Loucy (cell line): ENCODE results near the gene ANKRD63.

ENCODE experiments used
- H2AFZ ChIP-seq: fragments of 200-600 bp; sonication (generic); 2 replicates; pipeline ENCODE4 v1.6.0; 2016; ENCODE audit warnings: antibody characterized with exemption, mild to moderate bottlenecking, low read length, moderate library complexity
- H3F3A ChIP-seq: fragments of 200-600 bp; 2 replicates; pipeline ENCODE4 v1.6.0; 2016; ENCODE audit warnings: antibody characterized with exemption, low read depth, mild to moderate bottlenecking
- H3K27me3 ChIP-seq: fragments of 200-600 bp; sonication (generic); 2 replicates; pipeline ENCODE4 v1.6.1; 2014; ENCODE audit warnings: low read length, mild to moderate bottlenecking; ENCODE audit not compliant: insufficient read depth, poor library complexity, severe bottlenecking
- H3K36me3 ChIP-seq: fragments of 200-600 bp; sonication (generic); 2 replicates; pipeline ENCODE4 v1.6.1; 2016; ENCODE audit warnings: low read length; ENCODE audit not compliant: insufficient read depth
- H3K4me1 ChIP-seq: fragments of 200-600 bp; sonication (generic); 2 replicates; pipeline ENCODE4 v1.5.1; 2014; ENCODE audit warnings: low read length, mild to moderate bottlenecking; ENCODE audit not compliant: insufficient read depth, poor library complexity, severe bottlenecking
- H3K4me2 ChIP-seq: fragments of 200-600 bp; sonication (generic); 2 replicates; pipeline ENCODE4 v1.6.0; 2014; ENCODE audit warnings: antibody characterized with exemption, low read length, low read depth, mild to moderate bottlenecking; ENCODE audit not compliant: poor library complexity, severe bottlenecking
- H3K4me3 ChIP-seq: fragments of 200-600 bp; sonication (generic); 2 replicates; pipeline ENCODE4 v1.5.1; 2014; ENCODE audit warnings: low read length, mild to moderate bottlenecking, mixed read lengths; ENCODE audit not compliant: poor library complexity, severe bottlenecking
- H3K79me2 ChIP-seq: fragments of 200-600 bp; sonication (generic); 2 replicates; pipeline ENCODE4 v1.6.1; 2014; ENCODE audit warnings: low read length; ENCODE audit not compliant: insufficient read depth
- H3K9ac ChIP-seq: fragments of 200-600 bp; sonication (generic); 2 replicates; pipeline ENCODE4 v1.6.0; 2014; ENCODE audit warnings: mild to moderate bottlenecking, low read depth, low read length, moderate library complexity; ENCODE audit not compliant: poor library complexity, severe bottlenecking
- H3K9me2 ChIP-seq: fragments of 200-600 bp; sonication (generic); replicated peaks from 2 replicates; pipeline ENCODE4 v1.6.1; 2016; ENCODE audit warnings: low read depth, low read length, mixed read lengths
- H3K9me3 ChIP-seq: fragments of 200-600 bp; sonication (generic); 2 replicates; pipeline ENCODE4 v1.6.1; 2014; ENCODE audit warnings: mild to moderate bottlenecking, antibody characterized with exemption, low read length, low read depth; ENCODE audit not compliant: insufficient read depth
- H4K20me1 ChIP-seq: fragments of 200-600 bp; sonication (generic); 2 replicates; pipeline ENCODE4 v1.6.0; 2014; ENCODE audit warnings: antibody characterized with exemption, low read length, mild to moderate bottlenecking; ENCODE audit not compliant: insufficient read depth, poor library complexity, severe bottlenecking
- CTCF ChIP-seq: fragments of 200-600 bp; sonication (generic); conservative IDR thresholded peaks from 2 replicates; pipeline ENCODE4 v1.5.1; 2014; ENCODE audit warnings: mild to moderate bottlenecking, antibody characterized with exemption, low read length
- EZH2phosphoT487 ChIP-seq: fragments of 200-600 bp; IDR thresholded peaks from 2 replicates; pipeline ENCODE4 v1.6.1; 2018; ENCODE audit warnings: antibody characterized with exemption, mild to moderate bottlenecking, moderate library complexity, borderline replicate concordance

ANKRD63 gene

GRCh38 chr15:40320409-40320808 is 37.5 kb upstream of the ANKRD63 start:
- H3K9ac ChIP-seq, result no peak overlapping the region
- H3K4me1 ChIP-seq, result peaks cover 7% of the 10 kb centered on the region
- no peaks in the 10 kb centered on the region for H3K27me3 ChIP-seq
- TF ChIP-seq EZH2phosphoT487 (no peak), CTCF (no peak)
- H3K36me3 ChIP-seq, result no peaks in the 10 kb centered on the region
- no peaks in the 10 kb centered on the region for H3F3A ChIP-seq
- H3K79me2 ChIP-seq, result peaks cover 17% of the 10 kb centered on the region
- H3K4me3 ChIP-seq, result no peak overlapping the region
- no peaks in the 10 kb centered on the region for H3K9me2 ChIP-seq
- H2AFZ ChIP-seq, result no peak overlapping the region
- H3K4me2 ChIP-seq, result no peak overlapping the region
- no peaks in the 10 kb centered on the region for H3K9me3 ChIP-seq
- H4K20me1 ChIP-seq, result peaks cover 9% of the 10 kb centered on the region

GRCh38 chr15:40317580-40317979 is 34.7 kb upstream of the ANKRD63 start:
- no peak overlapping the region for H3K4me2 ChIP-seq
- H4K20me1 ChIP-seq, result no peaks in the 10 kb centered on the region
- H3K9me2 ChIP-seq, result no peaks in the 10 kb centered on the region
- TF ChIP-seq EZH2phosphoT487 (no peak), CTCF (no peak)
- no peak overlapping the region for H3K4me3 ChIP-seq
- no peak overlapping the region for H3K9ac ChIP-seq
- H3K9me3 ChIP-seq, result no peaks in the 10 kb centered on the region
- H3K4me1 ChIP-seq, result peaks cover 22% of the 10 kb centered on the region
- no peaks in the 10 kb centered on the region for H3F3A ChIP-seq
- no peaks in the 10 kb centered on the region for H3K27me3 ChIP-seq
- no peaks in the 10 kb centered on the region for H3K36me3 ChIP-seq
- no peaks in the 10 kb centered on the region for H3K79me2 ChIP-seq
- no peak overlapping the region for H2AFZ ChIP-seq

GRCh38 chr15:40316931-40317330 is 34.1 kb upstream of the ANKRD63 start:
- no peak overlapping the region for H2AFZ ChIP-seq
- H4K20me1 ChIP-seq, result no peaks in the 10 kb centered on the region
- no peaks in the 10 kb centered on the region for H3K79me2 ChIP-seq
- H3K27me3 ChIP-seq, result no peaks in the 10 kb centered on the region
- H3F3A ChIP-seq, result no peaks in the 10 kb centered on the region
- no peak overlapping the region for H3K9ac ChIP-seq
- peaks cover 22% of the 10 kb centered on the region for H3K4me1 ChIP-seq
- no peak overlapping the region for H3K4me3 ChIP-seq
- no peak overlapping the region for H3K4me2 ChIP-seq
- no peaks in the 10 kb centered on the region for H3K36me3 ChIP-seq
- TF ChIP-seq CTCF (no peak), EZH2phosphoT487 (no peak)
- H3K9me2 ChIP-seq, result no peaks in the 10 kb centered on the region
- no peaks in the 10 kb centered on the region for H3K9me3 ChIP-seq
